ENCODE data around the gene FAF1. TPM values are rescaled to one million over a fixed set of nuclear protein-coding genes. Genes with fewer than 3 reads are reported as not detected.

The FAF1 gene
- total RNA-seq, 4 donors from 2014 or later = 39.7 to 60.6 (median 42.9) TPM

- intact Hi-C loops (cut with DNase I) = no loop called here
- Histone ChIP-seq H3K4me1 (no peaks in the 10 kb centered on the region), H3K27ac (replicated peaks in 1 of 4) (no peak overlapping the region), H3K9me3 (peaks cover 0 to 17% (median 10%) of the 10 kb centered on the region in 4 donors), H3K36me3 (no peaks in the 10 kb centered on the region), H3K27me3 (peaks cover 0 to 24% (median 0%) of the 10 kb centered on the region in 4 donors), H3K4me3 (no peak overlapping the region)
- WGBS = 74% methylated on average over 4 of the region's 4 CpGs
- DNase-seq (ENCODE audit: extremely low spot score) = no peak
- TF ChIP-seq POLR2AphosphoS5 (IDR thresholded peaks at IDR 0.05) = no peak
- no peak for TF ChIP-seq POLR2A (IDR thresholded peaks at IDR 0.05; ENCODE audit: low read depth)
- TF ChIP-seq CTCF (IDR thresholded peaks at IDR 0.05) = no peak
- TF ChIP-seq EP300 (IDR thresholded peaks at IDR 0.05) = no peak
These were observed 554.3 kb downstream of the FAF1 start for GRCh38 chr1:50405814-50406213.

- 59% methylated on average over 2 of the region's 2 CpGs for WGBS
- Histone ChIP-seq H3K36me3 (no peaks in the 10 kb centered on the region), H3K4me1 (no peaks in the 10 kb centered on the region), H3K4me3 (no peak overlapping the region), H3K27me3 (peaks cover 0 to 13% (median 0%) of the 10 kb centered on the region in 4 donors), H3K9me3 (peaks cover 0 to 18% (median 8%) of the 10 kb centered on the region in 4 donors), H3K27ac (replicated peaks in 1 of 4) (no peak overlapping the region)
- no peak for TF ChIP-seq CTCF (IDR thresholded peaks at IDR 0.05)
- TF ChIP-seq EP300 (IDR thresholded peaks at IDR 0.05) = no peak
- no peak for TF ChIP-seq POLR2A (IDR thresholded peaks at IDR 0.05; ENCODE audit: low read depth)
- TF ChIP-seq POLR2AphosphoS5 (IDR thresholded peaks at IDR 0.05) = no peak
- intact Hi-C loops (cut with DNase I) = no loop called here
- DNase-seq (ENCODE audit: extremely low spot score) = no peak
These were observed 566.4 kb downstream of the FAF1 start for GRCh38 chr1:50393522-50394120.

Small RNA genes within 50 kb of the gene (small RNA-seq; reads per million reads assigned to genes)
- gene RNU6-1026P = 0 reads per million in 3 donors

Other genes with a start within 250 kb of the FAF1 start
- 10 to 100 TPM; 20.4 to 37.4 (median 27.0) TPM for gene CDKN2C, start 10.0 kb upstream of the FAF1 start, total RNA-seq
- not detected for gene C1orf185, start 142.0 kb upstream of the FAF1 start, total RNA-seq

Measured in esophagus muscularis mucosa (tissue), 4 donors.